C4-2B (cell line): ENCODE results near the gene DNAH9.

Experiments used
- ZFX ChIP-seq: fragments of 450-650 bp; IDR thresholded peaks from 2 replicates; pipeline ENCODE4 v1.6.1; 2017
- TF ChIP-seq, protein P1 (sequence below): fragments of 450-650 bp; conservative IDR thresholded peaks from 2 replicates; pipeline ENCODE4 v1.5.1; 2017; ENCODE audit warnings: mild to moderate bottlenecking

DNA sequence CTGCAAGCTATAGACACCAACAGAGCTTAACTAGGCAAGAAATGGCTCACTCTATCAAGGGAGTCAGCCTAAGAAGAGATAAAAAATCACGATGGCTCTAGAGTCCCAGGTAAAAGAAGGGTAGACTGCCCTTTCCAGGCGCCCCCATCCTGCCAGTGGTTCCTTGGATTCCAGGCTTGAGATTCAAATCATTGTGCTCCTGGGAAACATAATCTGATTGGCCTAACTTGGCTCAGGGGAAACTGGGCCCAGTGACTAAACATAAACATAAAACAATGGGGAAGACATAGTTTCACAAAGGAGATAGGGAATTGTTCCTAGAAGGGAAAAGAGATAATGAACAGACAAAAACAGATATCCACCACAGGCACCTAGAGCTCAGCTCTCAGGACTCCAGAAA lies 342.6 kb downstream of the DNAH9 start:
- TF ChIP-seq, protein P1, sequence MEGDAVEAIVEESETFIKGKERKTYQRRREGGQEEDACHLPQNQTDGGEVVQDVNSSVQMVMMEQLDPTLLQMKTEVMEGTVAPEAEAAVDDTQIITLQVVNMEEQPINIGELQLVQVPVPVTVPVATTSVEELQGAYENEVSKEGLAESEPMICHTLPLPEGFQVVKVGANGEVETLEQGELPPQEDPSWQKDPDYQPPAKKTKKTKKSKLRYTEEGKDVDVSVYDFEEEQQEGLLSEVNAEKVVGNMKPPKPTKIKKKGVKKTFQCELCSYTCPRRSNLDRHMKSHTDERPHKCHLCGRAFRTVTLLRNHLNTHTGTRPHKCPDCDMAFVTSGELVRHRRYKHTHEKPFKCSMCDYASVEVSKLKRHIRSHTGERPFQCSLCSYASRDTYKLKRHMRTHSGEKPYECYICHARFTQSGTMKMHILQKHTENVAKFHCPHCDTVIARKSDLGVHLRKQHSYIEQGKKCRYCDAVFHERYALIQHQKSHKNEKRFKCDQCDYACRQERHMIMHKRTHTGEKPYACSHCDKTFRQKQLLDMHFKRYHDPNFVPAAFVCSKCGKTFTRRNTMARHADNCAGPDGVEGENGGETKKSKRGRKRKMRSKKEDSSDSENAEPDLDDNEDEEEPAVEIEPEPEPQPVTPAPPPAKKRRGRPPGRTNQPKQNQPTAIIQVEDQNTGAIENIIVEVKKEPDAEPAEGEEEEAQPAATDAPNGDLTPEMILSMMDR, result no peak
- TF ChIP-seq ZFX, result no peak
